H1 (cell line): ENCODE data around the gene FITM2. TPM values are rescaled to one million over a fixed set of nuclear protein-coding genes. Genes with fewer than 3 reads are reported as not detected.

Experiments
- CTCF ChIA-PET: fragments of 300-600 bp; sonication (Branson Sonifier 250); formaldehyde crosslinking; loops from one replicate; lab custom pipeline; 2021; ENCODE audit not compliant: partially characterized antibody; lab: Charles Lee
- POLR2A ChIA-PET: fragments of 300-600 bp; sonication (Branson Sonifier 250); formaldehyde crosslinking; loops from one replicate; lab custom pipeline; 2021; ENCODE audit warnings: inconsistent platforms; ENCODE audit not compliant: partially characterized antibody; lab: Charles Lee
- DNase-seq, 2 experiments: peaks; one replicate each; pipeline versions ENCODE4 v3.0.0 to v3.0.0-alpha.2; 2010 to 2022; ENCODE audit warnings: low spot score in 2 of 2, low read depth in 1 of 2, mixed read lengths in 1 of 2
- FAIRE-seq: peaks from 2 replicates; lab custom pipeline; 2011; peaks lifted over from hg19 to GRCh38; lab: Jason Lieb, UNC
- H2AFZ ChIP-seq: 2 replicates; pipeline ENCODE4 v1.8.1; 2012; ENCODE audit warnings: low read length, inconsistent platforms
- H2AK5ac ChIP-seq: 2 replicates; pipeline ENCODE4 v1.6.1; 2013; ENCODE audit warnings: low read depth, low read length
- H2BK120ac ChIP-seq: replicated peaks from 2 replicates; pipeline ENCODE3; 2013; ENCODE audit warnings: low read depth, low read length, inconsistent platforms
- H2BK12ac ChIP-seq: 2 replicates; pipeline ENCODE4 v1.6.1; 2013; ENCODE audit warnings: low read depth, low read length
- H2BK15ac ChIP-seq: 2 replicates; pipeline ENCODE4 v1.6.1; 2013; ENCODE audit warnings: low read length
- H2BK20ac ChIP-seq: 2 replicates; pipeline ENCODE4 v1.6.1; 2013; ENCODE audit warnings: low read length
- H2BK5ac ChIP-seq: 2 replicates; pipeline ENCODE4 v1.6.1; 2013; ENCODE audit warnings: low read depth, low read length
- H3K14ac ChIP-seq: 2 replicates; pipeline ENCODE4 v1.6.1; 2013; ENCODE audit warnings: inconsistent platforms; ENCODE audit not compliant: insufficient read length
- H3K18ac ChIP-seq: 2 replicates; pipeline ENCODE4 v1.6.1; 2013; ENCODE audit warnings: low read length; ENCODE audit errors: extremely low read depth
- H3K23ac ChIP-seq: 2 replicates; pipeline ENCODE4 v1.6.1; 2013; ENCODE audit warnings: inconsistent platforms; ENCODE audit not compliant: insufficient read length
- H3K23me2 ChIP-seq: 2 replicates; pipeline ENCODE4 v1.6.1; 2013; ENCODE audit warnings: low read depth, low read length
- H3K27ac ChIP-seq: 2 replicates; pipeline ENCODE4 v1.6.1; 2011; ENCODE audit warnings: low read depth, low read length, inconsistent platforms
- H3K27me3 ChIP-seq, 4 experiments: replicated peaks in 1 of 4; 1 replicate in 1 of 4; 2 replicates in 3 of 4; pipeline versions ENCODE4 v1.6.1 to v1.8.1; 2011 to 2013; ENCODE audit warnings: low read length in 3 of 4, mild to moderate bottlenecking in 3 of 4, inconsistent platforms in 2 of 4, mixed read lengths in 2 of 4, moderate library complexity in 1 of 4; ENCODE audit not compliant: control insufficient read depth in 3 of 4, insufficient read depth in 3 of 4; ENCODE audit errors: extremely low read depth in 1 of 4
- H3K36me3 ChIP-seq, 4 experiments: 2 replicates each; pipeline versions ENCODE4 v1.6.1 to v1.8.1; 2011 to 2013; ENCODE audit warnings: mild to moderate bottlenecking in 4 of 4, low read length in 3 of 4, moderate library complexity in 2 of 4, control low read depth in 1 of 4, inconsistent platforms in 1 of 4; ENCODE audit not compliant: insufficient read depth in 4 of 4, control insufficient read depth in 2 of 4
- H3K4ac ChIP-seq: replicated peaks from 2 replicates; pipeline ENCODE3; 2013; ENCODE audit warnings: low read length, low read depth, mixed read lengths, inconsistent platforms; ENCODE audit not compliant: insufficient read length
- H3K4me1 ChIP-seq, 4 experiments: replicated peaks in 1 of 4; 1 replicate in 1 of 4; 2 replicates in 3 of 4; pipeline versions ENCODE4 v1.6.1 to v1.8.1; 2011 to 2013; ENCODE audit warnings: low read length in 3 of 4, inconsistent platforms in 2 of 4, mixed read lengths in 1 of 4; ENCODE audit not compliant: insufficient read depth in 4 of 4, control insufficient read depth in 3 of 4
- H3K4me2 ChIP-seq, 2 experiments: 2 replicates each; pipeline versions ENCODE4 v1.6.1 to v1.8.1; 2011 to 2013; ENCODE audit warnings: low read depth in 2 of 2, low read length in 2 of 2, control low read depth in 1 of 2, inconsistent platforms in 1 of 2, mild to moderate bottlenecking in 1 of 2; ENCODE audit not compliant: insufficient read depth in 1 of 2
- H3K4me3 ChIP-seq, 4 experiments: fragments of 200-600, 300-600 bp in 1 of 4; sonication (generic), shearing (Covaris generic), sonication (Bioruptor Twin) in 1 of 4; 2 replicates each; pipeline versions ENCODE4 v1.5.1 to v1.8.1; 2011 to 2016; ENCODE audit warnings: low read length in 4 of 4, low read depth in 3 of 4, control low read depth in 2 of 4, inconsistent platforms in 2 of 4, mild to moderate bottlenecking in 2 of 4, mixed read lengths in 1 of 4, moderate library complexity in 1 of 4; ENCODE audit not compliant: insufficient read depth in 2 of 4; ENCODE audit errors: extremely low read depth in 1 of 4
- H3K56ac ChIP-seq: replicated peaks from 2 replicates; pipeline ENCODE3; 2013; ENCODE audit warnings: low read depth, mild to moderate bottlenecking, mixed read lengths, low read length, inconsistent platforms; ENCODE audit not compliant: insufficient read length
- H3K79me1 ChIP-seq: 2 replicates; pipeline ENCODE4 v1.6.1; 2013; ENCODE audit warnings: low read depth, low read length, control low read depth
- H3K79me2 ChIP-seq, 2 experiments: 2 replicates each; pipeline versions ENCODE4 v1.6.1 to v1.8.1; 2012 to 2013; ENCODE audit warnings: low read length in 2 of 2, mild to moderate bottlenecking in 2 of 2, inconsistent platforms in 1 of 2; ENCODE audit not compliant: insufficient read depth in 2 of 2, control insufficient read depth in 1 of 2
- H3K9ac ChIP-seq, 4 experiments: replicated peaks in 1 of 4; 1 replicate in 1 of 4; 2 replicates in 3 of 4; pipeline versions ENCODE4 v1.6.1 to v1.8.1; 2011 to 2013; ENCODE audit warnings: low read depth in 3 of 4, low read length in 3 of 4, control low read depth in 2 of 4, mild to moderate bottlenecking in 2 of 4, moderate library complexity in 2 of 4, inconsistent platforms in 1 of 4; ENCODE audit errors: extremely low read depth in 1 of 4
- H3K9me3 ChIP-seq, 2 experiments: 2 replicates each; pipeline versions ENCODE4 v1.6.1 to v1.8.1; 2012 to 2013; ENCODE audit warnings: mild to moderate bottlenecking in 2 of 2, moderate library complexity in 2 of 2, control low read depth in 1 of 2, inconsistent platforms in 1 of 2, low read depth in 1 of 2, low read length in 1 of 2, mixed read lengths in 1 of 2; ENCODE audit not compliant: insufficient read depth in 2 of 2
- H4K20me1 ChIP-seq, 2 experiments: replicated peaks in 1 of 2; 2 replicates each; pipeline versions ENCODE3 to v1.8.1; 2011 to 2013; ENCODE audit warnings: inconsistent platforms in 2 of 2, low read length in 2 of 2, mild to moderate bottlenecking in 1 of 2; ENCODE audit not compliant: insufficient read depth in 2 of 2, control insufficient read depth in 1 of 2
- H4K5ac ChIP-seq: 2 replicates; pipeline ENCODE4 v1.6.1; 2013; ENCODE audit warnings: low read length, low read depth, mixed read lengths, inconsistent platforms; ENCODE audit not compliant: insufficient read length
- H4K8ac ChIP-seq: 2 replicates; pipeline ENCODE4 v1.8.0; 2013; ENCODE audit warnings: mild to moderate bottlenecking, moderate library complexity, low read length, inconsistent platforms; ENCODE audit not compliant: insufficient read depth; ENCODE audit errors: extremely low read depth
- H4K91ac ChIP-seq: replicated peaks from 2 replicates; pipeline ENCODE3; 2013; ENCODE audit warnings: low read length, mixed read lengths, inconsistent platforms; ENCODE audit not compliant: insufficient read length
- BRCA1 ChIP-seq: IDR thresholded peaks from 2 replicates; pipeline ENCODE4 v1.6.1; 2012; ENCODE audit warnings: low read depth, low read length, improper control_type of control experiment
- CHD2 ChIP-seq: IDR thresholded peaks from 2 replicates; pipeline ENCODE4 v1.6.1; 2012; ENCODE audit warnings: low read length, improper control_type of control experiment
- FOSL1 ChIP-seq: IDR thresholded peaks from 2 replicates; pipeline ENCODE4 v1.6.1; 2011; ENCODE audit warnings: mild to moderate bottlenecking, low read depth, low read length, moderate library complexity; ENCODE audit not compliant: insufficient read depth
- NANOG ChIP-seq: IDR thresholded peaks from 2 replicates; pipeline ENCODE4 v1.6.1; 2011; ENCODE audit warnings: low read length, low read depth, mild to moderate bottlenecking, inconsistent platforms; ENCODE audit not compliant: insufficient read depth, poor library complexity, severe bottlenecking
- NRF1 ChIP-seq: IDR thresholded peaks from 2 replicates; pipeline ENCODE4 v1.6.1; 2011; ENCODE audit warnings: mild to moderate bottlenecking, low read depth, low read length, improper control_type of control experiment
- SIN3A ChIP-seq, 2 experiments: IDR thresholded peaks in 1 of 2; conservative IDR thresholded peaks in 1 of 2; 2 replicates each; pipeline ENCODE4 v1.6.1; 2011 to 2012; ENCODE audit warnings: low read length in 2 of 2, improper control_type of control experiment in 1 of 2, low read depth in 1 of 2, mild to moderate bottlenecking in 1 of 2
- SP4 ChIP-seq: IDR thresholded peaks from 2 replicates; pipeline ENCODE4 v1.6.1; 2012; ENCODE audit warnings: low read length, inconsistent platforms
- WGBS, 2 experiments: shearing (Covaris generic) in 1 of 2; methylation state at CpG; one replicate each; pipeline versions ENCODE4 v1.1.6 to v1.1.7; 2013 to 2015; ENCODE audit warnings: low lambda C conversion rate in 2 of 2, mixed read lengths in 2 of 2, inconsistent platforms in 1 of 2, low coverage in 1 of 2, missing lambda C conversion rate in 1 of 2; ENCODE audit not compliant: insufficient replicate concordance in 2 of 2, insufficient coverage in 1 of 2, insufficient read length in 1 of 2; ENCODE audit errors: extremely low coverage in 1 of 2, missing lambda C conversion rate in 1 of 2; 5-methylcytosine and 5-hydroxymethylcytosine counted together
- polyA plus RNA-seq, 7 experiments: library from polyadenylated mRNA; depleted of rRNA in 3 of 7; stranded (reverse) in 5 of 7; unstranded in 2 of 7; fragments of >200 nt in 5 of 7; fragments of 200-250 nt in 2 of 7; gene quantifications; 1 replicate in 5 of 7; 2 replicates in 1 of 7; 4 replicates in 1 of 7; pipeline versions ENCODE4 v1.2.1 to v1.2.3, GENCODE V29; 2011 to 2013; ENCODE audit warnings: missing spikeins in 2 of 7, mixed read lengths in 2 of 7
- total RNA-seq: library from RNA; stranded (reverse); fragmentation: NEBNext Ultra II Directional; extraction: Animal tissue kit (Norgen Biotek cat#: 25700); gene quantifications from 2 replicates; pipeline ENCODE4 v1.2.1, GENCODE V29; 2021

Gene FITM2
- total and polyA plus RNA-seq, 2 of the 8 experiments (the other 6 are each of a cell fraction or from before 2014, with no cell fraction given): 1.1 to 2.1 TPM

GRCh38 chr20:44268802-44269201 is 42.2 kb downstream of the FITM2 start:
- Histone ChIP-seq H2BK15ac (no peak overlapping the region), H2BK120ac (no peak overlapping the region), H2AK5ac (no peak overlapping the region), H3K79me1 (peaks cover 2% of the 10 kb centered on the region; the same call in 1 of the 2 replicates), H3K4me1 (peaks cover 0 to 8% (median 5%) of the 10 kb centered on the region in 4 experiments; a peak in 6 of 7 replicates), H3K23ac (no peak overlapping the region), H2BK20ac (no peak overlapping the region), H3K4ac (no peak overlapping the region), H3K36me3 (no peaks in the 10 kb centered on the region), H3K79me2 (no peaks in the 10 kb centered on the region), H3K18ac (no peak overlapping the region), H2BK12ac (no peak overlapping the region), H4K8ac (no peak overlapping the region), H4K20me1 (peaks cover 0 to 3% of the 10 kb centered on the region in 2 experiments), H3K4me2 (no peak overlapping the region), H2BK5ac (no peak overlapping the region), H3K14ac (no peak overlapping the region), H4K5ac (no peak overlapping the region), H3K4me3 (no peak overlapping the region), H3K27me3 (no peaks in the 10 kb centered on the region), H3K9me3 (no peaks in the 10 kb centered on the region), H4K91ac (no peak overlapping the region), H2AFZ (no peak overlapping the region), H3K9ac (no peak overlapping the region), H3K56ac (no peak overlapping the region), H3K27ac (no peak overlapping the region), H3K23me2 (no peaks in the 10 kb centered on the region)
- ChIA-PET CTCF (no interaction called here), POLR2A (no interaction called here)
- no peak for DNase-seq
- WGBS, 2 experiments: 92% methylated on average over 5 of the region's 5 CpGs; no CpG with 5 or more reads in 1 of the 2 experiments
- no peak for FAIRE-seq
- TF ChIP-seq BRCA1: no peak
- no peak for TF ChIP-seq NRF1
- no peak for TF ChIP-seq FOSL1
- no peak for TF ChIP-seq CHD2
- no peak for TF ChIP-seq NANOG
- TF ChIP-seq SIN3A (conservative IDR thresholded peaks at IDR 0.05 in 1 of 2, IDR thresholded peaks at IDR 0.05 in 1 of 2; ENCODE audit: low read depth in 1 of 2, low read length in 2 of 2): no peak
- TF ChIP-seq SP4: no peak
